K562 (cell line): ENCODE results near the gene GMDS. TPM values are rescaled to one million over a fixed set of nuclear protein-coding genes. Genes with fewer than 3 reads are reported as not detected.

Source experiments
- DEAF1 ChIP-seq: fragments of 450-650 bp; formaldehyde crosslinking; IDR thresholded peaks from 2 replicates; pipeline ENCODE4 v1.4.0; 2020; ENCODE audit warnings: mild to moderate bottlenecking, moderate library complexity
- MYBL2 ChIP-seq, 2 experiments: fragments of 450-650 bp in 1 of 2; sonication (generic) in 1 of 2; formaldehyde crosslinking in 1 of 2; IDR thresholded peaks; 2 replicates each; pipeline versions ENCODE4 v1.6.1 to v1.8.1; 2017 to 2022; ENCODE audit warnings: borderline replicate concordance in 1 of 2, inconsistent platforms in 1 of 2, low read depth in 1 of 2, mild to moderate bottlenecking in 1 of 2, missing genetic modification reagents in 1 of 2, moderate library complexity in 1 of 2
- UBTF ChIP-seq, 2 experiments: IDR thresholded peaks; 2 replicates each; pipeline ENCODE4 v1.6.1; 2012; ENCODE audit warnings: improper control_type of control experiment in 2 of 2, low read depth in 2 of 2, low read length in 2 of 2, borderline replicate concordance in 1 of 2
- ZNF184 ChIP-seq: sonication (generic); formaldehyde crosslinking; IDR thresholded peaks from 2 replicates; pipeline ENCODE4 v1.5.0; 2020; ENCODE audit warnings: missing genetic modification reagents
- ZNF212 ChIP-seq: fragments of 450-650 bp; formaldehyde crosslinking; IDR thresholded peaks from 2 replicates; pipeline ENCODE4 v1.4.0; 2020; ENCODE audit warnings: mild to moderate bottlenecking
- polyA plus RNA-seq, 8 experiments: library from polyadenylated mRNA; depleted of rRNA in 4 of 8; stranded (reverse) in 5 of 8; unstranded in 3 of 8; fragments of >200 nt; fragmentation: Nextera tagmentation in 2 of 8; fragmentation: Illumina TruSeq in 1 of 8; extraction: Ambion mirVana in 2 of 8; extraction: Trizol in 1 of 8; gene quantifications; 2 replicates each; pipeline versions ENCODE4 v1.2.1 to v1.2.3, GENCODE V29; 2011 to 2014; ENCODE audit warnings: inconsistent platforms in 1 of 8, missing spikeins in 1 of 8
- total RNA-seq, 7 experiments: library from RNA; depleted of rRNA in 6 of 7; stranded (reverse); fragments of >200 nt in 6 of 7; fragmentation: Illumina TruSeq in 2 of 7; extraction: Trizol in 2 of 7; gene quantifications; 2 replicates each; pipeline versions ENCODE4 v1.2.1 to v1.2.3, GENCODE V29; 2011 to 2021; ENCODE audit warnings: low replicate concordance in 1 of 7

Gene GMDS
- total and polyA plus RNA-seq, 9 of the 15 experiments (the other 6 are each of a cell fraction or from before 2014, with no cell fraction given): 0.48 to 31.8 (median 13.4) TPM

GRCh38 chr6:2103765-2104523 lies 141.5 kb downstream of the GMDS start (continued):
- no peak for TF ChIP-seq MYBL2 (IDR thresholded peaks at IDR 0.05; ENCODE audit: low read depth)
- TF ChIP-seq MYBL2 (CRISPR knock-in tag; IDR thresholded peaks at IDR 0.05; ENCODE audit: borderline replicate concordance): no peak
- TF ChIP-seq DEAF1 (CRISPR knock-in tag): peak; percentile 67; the same call in 1 of the 2 replicates
- TF ChIP-seq ZNF184 (CRISPR knock-in tag): no peak
- TF ChIP-seq UBTF (IDR thresholded peaks at IDR 0.05; ENCODE audit: borderline replicate concordance in 1 of 2, low read depth in 2 of 2, low read length in 2 of 2): no peak
- no peak for TF ChIP-seq ZNF212 (CRISPR knock-in tag)
- TF ChIP-seq, all 486 proteins: peak for 10
